Activated CD4-positive, alpha-beta T cell treated with anti-CD3 and anti-CD28 coated beads for 48 hours (primary cell): ENCODE results near the gene GABRG2.

Experiments
- DNase-seq: peaks from one replicate; pipeline ENCODE4 v3.0.0-alpha.2; 2020

Gene GABRG2

DNA sequence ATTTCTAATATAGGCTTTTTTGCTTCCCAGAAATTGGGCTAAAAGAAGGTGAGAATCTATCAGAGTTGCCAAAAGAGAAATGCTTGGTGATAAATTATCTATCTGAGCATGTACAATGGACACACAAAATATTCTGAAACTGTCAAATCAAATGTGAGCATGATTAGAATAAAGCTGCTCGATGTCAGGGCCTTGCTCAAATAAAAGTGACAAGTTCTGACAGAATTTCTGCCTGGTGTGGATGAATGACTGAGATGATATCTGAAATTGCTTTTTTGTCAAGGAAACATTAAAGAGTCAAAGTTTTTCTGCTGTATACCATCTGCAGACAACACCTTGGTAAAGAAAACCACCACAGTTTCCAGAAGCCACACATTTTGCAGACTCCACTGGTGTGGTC lies 128.8 kb downstream of the GABRG2 start:
- DNase-seq, result no peak

DNA sequence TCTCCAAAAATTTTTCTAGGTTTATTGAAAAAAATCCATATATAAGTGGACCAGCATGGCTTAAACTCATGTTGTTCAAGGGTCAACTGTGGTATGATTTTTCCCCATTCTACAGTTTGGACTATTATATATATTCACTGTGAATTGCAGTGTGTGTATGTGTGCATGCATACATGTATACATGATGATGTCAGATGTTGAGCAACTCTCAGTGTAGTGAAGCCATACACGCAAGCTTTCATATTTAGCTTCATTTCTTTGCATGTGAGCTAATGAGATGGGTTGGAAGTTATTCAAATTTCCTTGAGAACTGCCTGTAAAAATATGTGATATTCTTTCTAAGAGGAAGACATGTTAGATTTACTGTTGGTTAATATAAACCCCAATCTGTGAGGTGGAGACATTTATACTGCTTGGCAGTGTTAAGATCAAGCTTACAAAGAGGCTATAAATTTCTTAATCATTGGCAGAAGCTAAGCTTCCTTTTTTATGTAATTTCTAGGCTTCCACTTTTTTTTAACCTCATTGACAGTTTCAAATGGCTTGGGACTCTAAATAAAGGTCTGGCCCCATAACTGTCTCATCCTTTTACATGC lies 134.8 kb downstream of the GABRG2 start:
- no peak for DNase-seq
